SK-N-SH treated with all-trans-retinoic acid at 6 μM for 48 hours (cell line): ENCODE results near the gene BEND7.

Experiments
- ARNTL ChIP-seq: fragments of 450-650 bp; formaldehyde crosslinking; IDR thresholded peaks from 2 replicates; pipeline ENCODE4 v1.5.0; 2020; ENCODE audit warnings: low read depth, mild to moderate bottlenecking, moderate library complexity, borderline replicate concordance
- BACH2 ChIP-seq: fragments of 250-450 bp; sonication (Bioruptor Pico); IDR thresholded peaks from 2 replicates; pipeline ENCODE4 v1.9.0; 2021; ENCODE audit warnings: mild to moderate bottlenecking, borderline replicate concordance
- CREB5 ChIP-seq: fragments of 250-450 bp; sonication (Bioruptor Pico); IDR thresholded peaks from 2 replicates; pipeline ENCODE4 v1.5.1; 2020; ENCODE audit warnings: low read depth, mild to moderate bottlenecking, moderate library complexity
- CSDC2 ChIP-seq: fragments of 250-450 bp; sonication (Bioruptor Pico); IDR thresholded peaks from 2 replicates; pipeline ENCODE4 v1.5.0; 2020; ENCODE audit warnings: mild to moderate bottlenecking, moderate library complexity
- ESRRG ChIP-seq: fragments of 250-450 bp; sonication (Bioruptor Pico); IDR thresholded peaks from 2 replicates; pipeline ENCODE4 v1.6.1; 2021; ENCODE audit warnings: mild to moderate bottlenecking
- GLIS3 ChIP-seq: fragments of 250-450 bp; sonication (Bioruptor Pico); IDR thresholded peaks from 2 replicates; pipeline ENCODE4 v1.5.0; 2020; ENCODE audit warnings: mild to moderate bottlenecking, moderate library complexity
- ISL1 ChIP-seq: fragments of 250-450 bp; sonication (Bioruptor Pico); IDR thresholded peaks from 2 replicates; pipeline ENCODE4 v2.1.2; 2022; ENCODE audit warnings: mild to moderate bottlenecking, moderate library complexity
- RARB ChIP-seq: fragments of 250-450 bp; sonication (Bioruptor Pico); IDR thresholded peaks from 2 replicates; pipeline ENCODE4 v1.8.0; 2021; ENCODE audit warnings: mild to moderate bottlenecking, moderate library complexity
- ZFP3 ChIP-seq: fragments of 250-450 bp; sonication (Bioruptor Pico); IDR thresholded peaks from 2 replicates; pipeline ENCODE4 v1.5.0; 2020; ENCODE audit warnings: mild to moderate bottlenecking, moderate library complexity
- ZFP30 ChIP-seq: fragments of 450-650 bp; formaldehyde crosslinking; IDR thresholded peaks from 2 replicates; pipeline ENCODE4 v1.5.0; 2022; ENCODE audit warnings: mild to moderate bottlenecking, moderate library complexity
- ZNF565 ChIP-seq: fragments of 450-650 bp; formaldehyde crosslinking; conservative IDR thresholded peaks from 2 replicates; pipeline ENCODE4 v1.5.0; 2020; ENCODE audit warnings: low read depth, mild to moderate bottlenecking, moderate library complexity
- ZNF8 ChIP-seq: fragments of 450-650 bp; formaldehyde crosslinking; IDR thresholded peaks from 2 replicates; pipeline ENCODE4 v1.5.0; 2020; ENCODE audit warnings: mild to moderate bottlenecking, moderate library complexity
- TF ChIP-seq, protein P1 (sequence below): fragments of 250-450 bp; sonication (Bioruptor Pico); IDR thresholded peaks from 2 replicates; pipeline ENCODE4 v1.8.0; 2020; ENCODE audit warnings: mild to moderate bottlenecking, moderate library complexity, borderline replicate concordance
- TF ChIP-seq, protein P2 (sequence below): fragments of 250-450 bp; sonication (Bioruptor Pico); IDR thresholded peaks from 2 replicates; pipeline ENCODE4 v1.5.0; 2020; ENCODE audit warnings: mild to moderate bottlenecking, moderate library complexity

DNA sequence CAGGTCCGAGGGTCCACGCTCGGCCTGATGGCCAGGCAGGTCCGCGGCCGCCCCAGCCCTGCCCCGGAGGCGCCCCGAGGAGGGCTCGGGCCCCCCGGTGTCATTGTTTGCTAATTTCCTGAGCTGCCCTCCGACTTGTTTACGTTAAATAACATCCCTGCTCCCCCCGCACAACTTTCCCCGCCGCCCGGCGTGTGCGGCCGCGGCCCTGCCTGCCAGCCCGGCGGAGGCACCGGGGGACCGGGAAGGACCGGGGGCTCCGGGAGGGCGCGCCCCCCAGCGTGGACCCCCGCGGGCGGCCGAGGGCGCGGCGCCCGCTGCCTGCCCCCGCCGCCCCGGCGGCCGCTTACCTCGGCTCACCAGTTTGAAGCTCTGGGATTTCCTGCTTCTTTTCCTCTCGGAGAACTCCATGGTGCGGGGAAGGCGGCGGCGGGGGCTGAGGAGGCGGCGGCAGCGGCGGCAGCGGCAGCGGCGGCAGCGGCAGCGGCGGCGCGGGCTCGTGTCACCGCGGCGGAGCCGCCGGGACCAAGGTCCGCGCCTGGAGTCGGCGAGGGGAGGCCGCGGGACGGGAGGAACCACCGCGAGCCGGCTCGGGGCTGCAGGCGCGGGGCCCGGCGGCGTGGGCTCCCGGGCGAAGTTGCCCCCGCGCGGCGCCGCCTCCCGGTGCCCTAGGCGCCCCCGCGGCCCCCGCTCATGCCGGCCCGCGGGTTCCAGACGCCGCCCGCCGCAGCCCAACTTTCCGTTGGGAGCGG is 515 bp downstream of the BEND7 start:
- TF ChIP-seq ARNTL (CRISPR knock-in tag) (no peak), RARB (CRISPR knock-in tag) (no peak), GLIS3 (CRISPR knock-in tag) (no peak), CSDC2 (CRISPR knock-in tag) (no peak), BACH2 (CRISPR knock-in tag) (no peak), ZFP30 (CRISPR knock-in tag) (no peak), ZNF8 (CRISPR knock-in tag) (no peak), ISL1 (no peak), CREB5 (no peak), ZFP3 (no peak), ESRRG (CRISPR knock-in tag) (no peak), ZNF565 (CRISPR knock-in tag) (no peak)
- TF ChIP-seq, protein P1, sequence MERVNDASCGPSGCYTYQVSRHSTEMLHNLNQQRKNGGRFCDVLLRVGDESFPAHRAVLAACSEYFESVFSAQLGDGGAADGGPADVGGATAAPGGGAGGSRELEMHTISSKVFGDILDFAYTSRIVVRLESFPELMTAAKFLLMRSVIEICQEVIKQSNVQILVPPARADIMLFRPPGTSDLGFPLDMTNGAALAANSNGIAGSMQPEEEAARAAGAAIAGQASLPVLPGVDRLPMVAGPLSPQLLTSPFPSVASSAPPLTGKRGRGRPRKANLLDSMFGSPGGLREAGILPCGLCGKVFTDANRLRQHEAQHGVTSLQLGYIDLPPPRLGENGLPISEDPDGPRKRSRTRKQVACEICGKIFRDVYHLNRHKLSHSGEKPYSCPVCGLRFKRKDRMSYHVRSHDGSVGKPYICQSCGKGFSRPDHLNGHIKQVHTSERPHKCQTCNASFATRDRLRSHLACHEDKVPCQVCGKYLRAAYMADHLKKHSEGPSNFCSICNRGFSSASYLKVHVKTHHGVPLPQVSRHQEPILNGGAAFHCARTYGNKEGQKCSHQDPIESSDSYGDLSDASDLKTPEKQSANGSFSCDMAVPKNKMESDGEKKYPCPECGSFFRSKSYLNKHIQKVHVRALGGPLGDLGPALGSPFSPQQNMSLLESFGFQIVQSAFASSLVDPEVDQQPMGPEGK (CRISPR knock-in tag): no peak
- TF ChIP-seq, protein P2, sequence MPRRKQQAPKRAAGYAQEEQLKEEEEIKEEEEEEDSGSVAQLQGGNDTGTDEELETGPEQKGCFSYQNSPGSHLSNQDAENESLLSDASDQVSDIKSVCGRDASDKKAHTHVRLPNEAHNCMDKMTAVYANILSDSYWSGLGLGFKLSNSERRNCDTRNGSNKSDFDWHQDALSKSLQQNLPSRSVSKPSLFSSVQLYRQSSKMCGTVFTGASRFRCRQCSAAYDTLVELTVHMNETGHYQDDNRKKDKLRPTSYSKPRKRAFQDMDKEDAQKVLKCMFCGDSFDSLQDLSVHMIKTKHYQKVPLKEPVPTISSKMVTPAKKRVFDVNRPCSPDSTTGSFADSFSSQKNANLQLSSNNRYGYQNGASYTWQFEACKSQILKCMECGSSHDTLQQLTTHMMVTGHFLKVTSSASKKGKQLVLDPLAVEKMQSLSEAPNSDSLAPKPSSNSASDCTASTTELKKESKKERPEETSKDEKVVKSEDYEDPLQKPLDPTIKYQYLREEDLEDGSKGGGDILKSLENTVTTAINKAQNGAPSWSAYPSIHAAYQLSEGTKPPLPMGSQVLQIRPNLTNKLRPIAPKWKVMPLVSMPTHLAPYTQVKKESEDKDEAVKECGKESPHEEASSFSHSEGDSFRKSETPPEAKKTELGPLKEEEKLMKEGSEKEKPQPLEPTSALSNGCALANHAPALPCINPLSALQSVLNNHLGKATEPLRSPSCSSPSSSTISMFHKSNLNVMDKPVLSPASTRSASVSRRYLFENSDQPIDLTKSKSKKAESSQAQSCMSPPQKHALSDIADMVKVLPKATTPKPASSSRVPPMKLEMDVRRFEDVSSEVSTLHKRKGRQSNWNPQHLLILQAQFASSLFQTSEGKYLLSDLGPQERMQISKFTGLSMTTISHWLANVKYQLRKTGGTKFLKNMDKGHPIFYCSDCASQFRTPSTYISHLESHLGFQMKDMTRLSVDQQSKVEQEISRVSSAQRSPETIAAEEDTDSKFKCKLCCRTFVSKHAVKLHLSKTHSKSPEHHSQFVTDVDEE: no peak
